Ramos (cell line): ENCODE data around the gene FNDC3B.

Experiments
- in situ Hi-C: fragments of 300-500 bp; cut with MboI; formaldehyde crosslinking; loops from one replicate; pipeline ENCODE4 v1.14.3; 2022; ENCODE audit warnings: low sequenced_read_pairs; ENCODE audit not compliant: unreplicated experiment

FNDC3B gene

DNA sequence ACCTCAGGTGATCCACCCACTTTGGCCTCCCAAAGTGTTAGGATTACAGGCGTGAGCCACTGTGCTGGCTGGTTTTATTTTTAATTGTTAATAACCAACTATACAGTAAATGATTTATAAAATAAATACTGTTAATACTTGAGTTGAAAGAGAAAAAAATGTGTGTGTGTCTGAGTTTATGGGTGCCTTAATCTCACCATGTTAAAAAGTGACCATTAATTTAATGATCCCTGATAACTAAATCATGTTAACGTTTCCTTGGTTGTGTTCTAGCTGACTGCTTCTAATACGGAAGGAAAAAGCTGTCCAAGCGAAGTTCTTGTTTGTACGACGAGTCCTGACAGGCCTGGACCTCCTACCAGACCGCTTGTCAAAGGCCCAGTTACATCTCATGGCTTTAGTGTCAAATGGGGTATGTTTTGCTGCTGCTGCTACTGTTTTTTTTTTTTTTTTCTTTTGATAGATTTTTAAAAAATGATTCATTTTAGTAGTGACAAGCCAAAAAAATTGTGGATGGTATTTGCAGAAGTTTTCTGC lies 295.4 kb downstream of the FNDC3B start:
- in situ Hi-C loops: no loop called here

DNA sequence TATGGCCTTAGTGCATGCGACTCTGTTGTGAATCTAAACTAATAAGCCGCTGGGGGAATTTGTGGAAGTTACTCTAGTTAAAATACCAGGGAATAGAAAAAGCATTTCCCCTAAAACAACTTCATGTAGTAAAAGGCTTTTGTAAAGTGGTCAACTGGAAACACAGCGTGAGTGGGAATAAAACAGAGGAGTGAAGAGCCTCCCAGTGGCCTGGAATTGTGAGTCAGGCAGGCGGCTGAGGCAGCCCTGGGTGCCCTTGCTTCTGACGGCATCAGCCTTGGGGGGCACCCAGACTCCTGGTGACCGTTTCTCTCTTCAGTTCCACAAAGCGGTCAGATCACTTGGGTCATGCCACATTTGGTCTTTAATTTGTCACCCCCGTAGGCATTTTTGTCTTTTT lies 300.5 kb downstream of the FNDC3B start:
- in situ Hi-C loops: loop anchor here (10.0 kb wide), 1 partner anchor 305 kb away; the partner anchor contains the start of gene FNDC3B

DNA sequence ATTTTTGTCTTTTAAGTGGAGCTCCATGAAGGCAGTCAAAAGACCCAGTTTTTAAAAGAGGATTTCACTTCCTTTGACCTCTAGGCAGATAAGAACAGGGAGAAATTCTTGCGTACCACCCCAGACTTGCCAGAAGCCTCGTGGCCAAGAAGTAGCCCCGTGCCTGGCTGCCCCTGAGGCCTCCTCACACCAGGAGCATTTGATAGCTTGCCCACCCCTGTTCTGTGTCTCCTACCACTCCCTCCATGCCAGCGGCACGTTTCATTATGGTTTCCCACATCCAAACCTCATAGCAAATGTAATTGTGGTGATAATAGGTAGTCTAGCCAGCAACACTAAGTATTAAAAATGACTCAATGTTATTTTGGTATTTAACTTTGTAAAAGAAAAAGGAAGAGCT lies 301.2 kb downstream of the FNDC3B start:
- in situ Hi-C loops: loop anchor here (10.0 kb wide), 1 partner anchor 306 kb away; the partner anchor contains the start of gene FNDC3B

DNA sequence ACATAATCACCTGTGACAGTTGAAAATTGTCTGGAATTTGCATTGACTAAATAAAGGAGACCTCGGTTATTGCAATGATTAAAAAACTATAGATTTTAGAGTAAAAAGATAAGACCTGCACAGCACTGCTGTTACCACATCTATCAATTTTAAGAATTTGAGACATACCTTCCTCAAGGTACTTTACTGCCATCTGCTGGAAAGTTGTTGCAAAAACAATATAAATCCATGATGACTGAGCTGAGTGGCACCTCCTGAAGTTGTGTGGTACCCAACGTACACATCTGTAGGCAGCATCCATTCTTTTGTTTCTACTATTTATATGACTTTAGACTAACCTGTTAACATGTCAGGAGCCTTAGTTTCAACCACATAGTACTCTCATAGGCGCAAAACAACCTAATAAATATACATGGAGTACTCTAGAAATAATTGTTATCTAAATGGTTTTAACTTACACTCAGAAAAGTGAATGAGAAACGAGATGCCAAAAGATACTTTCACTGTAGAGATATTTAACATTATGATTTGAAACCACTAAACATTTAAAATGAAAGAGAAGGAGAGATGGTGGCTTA lies 302.2 kb downstream of the FNDC3B start:
- in situ Hi-C loops: loop anchor here (10.0 kb wide), 1 partner anchor 307 kb away; the partner anchor contains the start of gene FNDC3B

DNA sequence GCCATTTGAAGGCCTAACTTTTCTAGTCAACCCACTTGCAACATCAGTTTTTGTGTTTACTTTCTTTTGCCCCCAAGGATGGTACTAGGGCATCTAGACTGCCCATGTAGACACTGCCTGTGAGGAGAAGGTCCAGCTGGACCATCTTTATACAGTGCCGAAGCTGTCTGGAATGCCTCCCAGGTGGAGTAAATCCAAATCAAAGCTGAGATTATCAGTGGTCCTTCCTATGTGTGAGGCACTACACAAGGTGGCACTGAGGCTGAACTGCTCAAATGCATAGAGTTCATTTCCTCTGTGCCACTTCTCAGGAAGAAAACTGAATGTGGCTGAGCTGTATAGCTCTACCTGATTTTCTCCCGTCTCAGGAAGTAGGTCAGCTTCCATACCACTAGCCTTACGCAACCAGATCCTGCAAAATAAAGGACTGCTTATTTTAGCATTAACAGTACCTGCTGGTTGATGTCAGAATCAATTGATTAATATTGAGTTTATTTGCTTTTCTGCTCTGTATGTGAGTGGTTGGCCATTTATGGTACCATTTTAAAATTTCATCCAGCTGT lies 302.8 kb downstream of the FNDC3B start:
- in situ Hi-C loops: loop anchor here (10.0 kb wide), 1 partner anchor 307 kb away; the partner anchor contains the start of gene FNDC3B

DNA sequence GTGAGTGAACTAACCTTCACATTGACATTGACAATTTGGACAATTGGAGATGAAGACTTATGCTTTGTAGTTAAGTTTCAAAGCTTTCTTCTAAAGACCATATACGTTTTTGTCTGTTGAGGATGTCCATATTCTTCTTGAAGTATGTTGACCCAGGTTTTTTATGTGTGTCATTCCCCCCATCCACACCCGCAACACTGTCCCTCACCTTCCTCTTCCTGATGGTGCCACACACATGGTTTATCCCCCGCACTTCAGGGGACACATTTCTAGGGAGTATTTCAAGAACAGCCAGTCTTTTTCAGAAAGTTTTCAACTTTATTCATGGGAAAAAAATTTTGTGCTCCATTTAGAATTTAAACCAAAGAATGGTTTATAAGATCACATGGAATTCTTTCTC lies 303.7 kb downstream of the FNDC3B start:
- in situ Hi-C loops: loop anchor here (10.0 kb wide), 1 partner anchor 308 kb away; the partner anchor contains the start of gene FNDC3B

DNA sequence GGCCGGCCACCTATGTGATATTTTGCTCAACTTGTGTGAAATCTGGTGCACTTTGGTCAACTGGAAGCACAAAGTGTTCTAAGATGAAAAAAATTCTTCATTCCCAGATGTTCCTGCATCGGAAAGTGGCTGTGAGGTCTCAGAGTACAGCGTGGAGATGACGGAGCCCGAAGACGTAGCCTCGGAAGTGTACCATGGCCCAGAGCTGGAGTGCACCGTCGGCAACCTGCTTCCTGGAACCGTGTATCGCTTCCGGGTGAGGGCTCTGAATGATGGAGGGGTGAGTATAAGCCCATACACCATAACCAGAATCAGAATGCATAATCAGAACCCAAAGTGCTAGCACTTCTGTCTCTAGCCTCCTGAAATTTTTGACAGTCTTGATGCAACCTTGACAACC lies 304.6 kb downstream of the FNDC3B start:
- in situ Hi-C loops: loop anchor here (10.0 kb wide), 1 partner anchor 309 kb away; the partner anchor contains the start of gene FNDC3B

DNA sequence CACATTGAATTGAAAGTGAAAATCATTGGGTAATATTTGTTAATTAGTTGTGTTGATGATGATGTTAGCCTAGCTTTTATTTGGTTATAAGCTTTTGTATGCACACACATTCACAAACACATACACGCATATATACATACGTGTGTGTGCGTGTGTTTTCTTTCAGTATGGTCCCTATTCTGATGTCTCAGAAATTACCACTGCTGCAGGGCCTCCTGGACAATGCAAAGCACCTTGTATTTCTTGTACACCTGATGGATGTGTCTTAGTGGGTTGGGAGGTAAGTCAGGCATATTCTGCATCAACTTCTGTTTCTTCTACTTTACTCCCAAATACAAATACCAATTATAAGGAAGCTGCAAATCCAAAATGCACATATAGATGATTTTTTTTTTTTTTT lies 306.8 kb downstream of the FNDC3B start:
- in situ Hi-C loops: loop anchor here (10.0 kb wide), 1 partner anchor 311 kb away; the partner anchor contains the start of gene FNDC3B

DNA sequence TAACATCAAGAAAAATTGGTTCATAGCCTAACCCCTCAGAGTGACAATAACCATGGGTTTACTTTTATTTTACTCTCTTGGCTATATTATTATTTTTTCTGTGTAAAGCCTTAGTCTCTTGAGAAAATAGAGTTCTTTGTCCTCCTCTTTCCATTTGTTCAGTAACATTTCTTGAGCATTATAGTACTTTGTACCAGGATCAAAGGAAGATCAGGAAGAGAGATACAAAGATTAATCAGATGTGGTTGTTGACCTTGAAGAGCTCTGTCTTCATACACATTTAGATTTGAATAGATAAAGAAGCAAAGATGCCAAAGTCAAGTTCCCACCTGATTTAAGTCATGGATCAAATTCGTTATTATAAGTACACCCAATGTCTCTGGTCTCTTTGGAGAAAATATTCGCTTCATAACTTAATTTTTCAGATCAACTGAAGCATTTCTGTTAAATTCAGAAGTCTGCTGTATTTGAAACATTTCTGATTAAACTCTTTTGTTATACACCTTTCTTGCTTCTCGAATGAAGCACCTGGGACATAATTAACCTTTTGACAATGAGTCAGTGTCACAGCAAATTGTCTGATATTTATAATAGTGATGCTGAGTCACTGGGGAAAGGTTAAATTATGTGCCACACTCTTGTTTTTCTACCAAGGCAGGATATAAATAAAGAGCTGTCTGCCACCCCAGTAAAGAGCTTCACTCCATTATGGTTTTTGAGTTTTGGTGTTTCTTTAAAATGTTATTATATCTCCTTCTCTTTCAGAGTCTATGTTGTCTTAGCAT lies 308.7 kb downstream of the FNDC3B start:
- in situ Hi-C loops: loop anchor here (10.0 kb wide), 1 partner anchor 313 kb away; the partner anchor contains the start of gene FNDC3B

DNA sequence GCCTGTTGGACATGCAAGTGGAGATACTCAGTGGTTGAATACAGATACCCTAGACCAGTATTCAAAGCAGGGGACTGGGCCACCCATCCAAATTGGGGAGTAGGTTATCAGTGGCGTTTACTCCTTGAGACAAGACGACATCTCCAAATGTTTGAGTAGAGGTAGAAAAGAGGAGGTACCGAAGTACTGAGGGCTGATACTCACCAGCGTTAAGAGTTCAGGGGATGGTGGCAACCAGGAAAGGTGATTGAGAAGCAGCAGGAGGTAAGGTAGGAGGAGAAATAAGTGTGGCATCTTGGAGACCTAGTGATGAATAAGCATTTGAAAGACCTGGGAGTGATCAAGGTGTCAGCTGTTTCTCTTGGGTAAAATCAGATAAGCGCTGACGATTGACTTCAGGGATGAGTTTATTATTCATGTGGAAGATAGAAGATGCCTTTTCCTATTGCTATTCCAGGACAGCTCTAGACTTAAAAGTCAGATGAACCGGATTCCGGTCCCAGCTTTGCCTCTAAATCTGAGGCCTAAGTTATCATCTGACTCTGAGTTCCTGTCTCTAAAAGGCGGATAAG lies 312.6 kb downstream of the FNDC3B start:
- in situ Hi-C loops: no loop called here

DNA sequence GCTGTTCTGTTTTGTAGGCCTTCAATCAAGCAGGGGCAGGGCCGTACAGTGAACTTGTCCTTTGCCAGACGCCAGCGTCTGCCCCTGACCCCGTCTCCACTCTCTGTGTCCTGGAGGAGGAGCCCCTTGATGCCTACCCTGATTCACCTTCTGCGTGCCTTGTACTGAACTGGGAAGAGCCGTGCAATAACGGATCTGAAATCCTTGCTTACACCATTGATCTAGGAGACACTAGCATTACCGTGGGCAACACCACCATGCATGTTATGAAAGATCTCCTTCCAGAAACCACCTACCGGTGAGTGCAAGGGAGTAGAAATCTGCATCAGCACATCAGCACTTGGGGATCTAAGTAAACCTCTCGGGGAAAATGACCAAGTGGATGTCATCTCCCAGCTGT lies 313.4 kb downstream of the FNDC3B start:
- in situ Hi-C loops: no loop called here

DNA sequence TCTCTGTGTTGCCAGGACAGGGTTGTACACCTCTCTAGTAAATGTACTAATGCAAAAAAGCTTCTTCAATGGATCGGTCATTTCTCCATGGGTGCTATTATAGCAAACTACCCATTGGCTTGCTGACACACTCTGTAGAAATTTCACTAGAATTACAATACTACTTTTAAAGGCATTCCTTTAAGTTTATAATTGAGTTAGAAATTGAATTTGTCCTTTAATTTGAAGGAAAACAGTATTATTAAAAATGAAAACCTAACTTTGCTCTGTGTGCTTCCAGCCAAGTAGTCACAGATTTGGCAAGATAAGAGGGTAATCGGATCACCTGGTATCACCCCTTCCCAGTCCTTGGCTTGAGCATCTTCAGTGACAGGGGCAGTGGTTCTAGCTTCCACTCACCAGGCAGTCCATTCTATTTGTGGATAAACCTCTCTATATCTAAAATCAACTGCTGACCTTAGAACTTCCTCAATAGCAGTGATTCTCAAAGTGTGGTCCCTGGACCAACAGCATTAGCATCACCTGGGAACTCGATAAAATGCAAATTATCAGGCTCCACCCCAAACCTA lies 315.6 kb downstream of the FNDC3B start:
- in situ Hi-C loops: no loop called here

DNA sequence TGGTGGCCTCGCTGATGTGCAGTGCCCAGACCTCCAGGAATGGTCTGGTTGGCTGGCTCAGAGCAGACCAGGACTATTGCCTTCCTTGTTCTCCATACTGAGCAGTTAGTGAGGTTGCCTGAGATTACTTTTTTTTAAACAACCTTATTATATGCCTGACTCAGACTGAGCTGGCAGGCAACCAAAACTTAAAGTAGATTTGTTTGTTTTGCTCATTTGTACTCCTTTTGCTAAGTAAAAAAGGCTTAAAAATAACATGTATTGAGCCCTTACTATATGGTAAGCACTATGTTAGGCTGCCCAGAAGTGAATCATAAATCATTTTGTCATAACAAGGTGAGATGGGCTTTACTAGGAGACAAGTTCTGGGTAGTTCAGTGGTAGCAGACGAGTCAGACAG lies 316.5 kb downstream of the FNDC3B start:
- in situ Hi-C loops: no loop called here

DNA sequence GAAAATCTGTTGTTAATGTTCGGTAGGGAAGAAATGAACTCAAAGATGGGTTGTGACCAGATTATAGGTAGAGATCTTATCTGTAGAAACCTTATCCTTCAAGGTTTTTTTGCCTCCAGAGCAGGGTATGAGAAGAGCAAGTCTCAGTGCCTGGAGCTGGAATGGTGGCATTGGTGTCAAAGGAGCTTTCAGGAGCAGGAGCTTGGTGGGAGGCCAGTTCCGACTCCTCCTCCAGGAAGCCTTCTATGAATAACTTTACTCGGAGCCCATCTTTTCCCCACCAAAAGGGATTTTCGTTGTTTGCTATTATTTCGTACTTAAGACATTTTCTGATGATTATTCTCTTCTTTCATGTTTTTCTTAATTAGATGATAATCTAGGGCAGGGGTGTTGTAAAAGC lies 317.0 kb downstream of the FNDC3B start:
- in situ Hi-C loops: no loop called here

DNA sequence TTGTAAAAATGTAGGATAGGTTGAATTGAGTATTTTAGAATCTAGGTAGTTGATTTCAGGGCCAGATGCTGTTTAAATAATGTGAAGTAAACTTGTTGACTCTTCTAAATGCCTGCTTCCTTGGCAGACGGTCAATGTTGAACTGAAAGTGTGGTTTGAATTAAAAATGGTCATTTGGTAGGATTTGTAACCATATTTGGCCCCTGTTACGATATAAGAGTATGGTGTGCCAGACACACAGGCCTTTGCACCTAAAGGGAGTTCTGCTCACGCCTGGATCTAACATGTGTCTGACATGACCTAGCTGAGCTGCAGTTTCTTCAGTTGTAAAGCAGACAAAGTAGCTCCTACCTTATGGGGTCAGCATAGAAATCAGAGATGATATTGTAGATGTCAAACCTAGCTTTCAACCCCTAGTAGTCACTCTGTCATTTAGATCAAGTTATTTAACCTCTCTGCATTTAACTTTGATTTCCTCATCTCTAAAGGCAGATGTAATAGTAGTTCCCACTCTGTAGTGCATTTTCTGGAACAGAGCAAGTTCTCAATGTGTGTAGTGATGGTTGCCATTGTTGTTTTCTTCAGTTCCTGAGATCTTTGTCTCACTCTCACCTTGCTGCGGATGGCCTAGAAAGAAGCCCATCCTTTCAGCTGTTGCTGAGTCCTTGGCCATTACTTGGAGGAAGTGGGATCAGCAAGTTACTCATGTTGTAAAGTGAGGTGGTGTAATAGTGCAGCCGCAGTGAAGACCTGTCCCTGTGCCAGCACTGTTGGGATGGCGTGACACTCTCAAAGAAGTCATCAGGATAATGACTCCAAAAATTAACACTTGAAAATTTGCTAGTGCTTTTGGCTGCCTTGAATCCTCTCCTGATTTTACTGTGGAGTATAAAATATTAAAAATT lies 318.7 kb downstream of the FNDC3B start:
- in situ Hi-C loops: no loop called here

DNA sequence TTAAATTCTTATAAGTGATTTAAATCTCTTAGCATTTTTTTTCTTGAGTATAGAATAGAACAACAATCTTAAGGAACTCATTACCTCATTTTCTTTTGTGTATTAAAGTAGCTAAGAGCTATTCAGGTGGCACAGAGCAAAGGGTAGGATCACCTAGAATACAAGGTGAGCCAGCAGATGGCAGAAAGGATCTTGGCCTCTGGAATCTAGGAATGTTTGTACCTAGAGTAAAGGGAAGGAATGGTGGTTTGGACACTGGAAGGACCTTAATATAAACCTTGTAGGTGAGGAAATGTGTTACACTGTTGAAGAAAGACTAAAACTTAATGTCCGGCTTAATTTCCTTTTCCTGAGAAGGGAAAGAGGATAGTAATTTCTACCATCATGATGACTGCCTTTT lies 319.9 kb downstream of the FNDC3B start:
- in situ Hi-C loops: no loop called here

DNA sequence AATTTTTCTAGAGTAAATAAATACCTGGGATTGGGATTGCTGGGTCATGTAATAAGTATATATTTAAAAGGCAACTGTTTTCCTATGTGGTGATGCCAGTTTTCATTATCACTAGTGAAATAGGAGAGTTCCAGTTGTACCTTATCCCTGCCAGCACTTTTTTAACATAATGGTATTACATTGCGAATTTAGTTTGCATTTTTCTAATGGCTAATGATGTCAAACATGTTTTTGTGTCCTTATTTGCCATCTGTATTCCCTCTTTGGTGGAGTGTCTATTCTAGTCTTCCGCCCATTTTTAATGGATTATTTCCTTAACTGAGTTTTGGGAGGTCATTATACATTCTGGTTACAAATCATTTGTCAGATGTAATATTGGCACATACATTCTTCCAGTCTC lies 320.6 kb downstream of the FNDC3B start:
- in situ Hi-C loops: no loop called here

DNA sequence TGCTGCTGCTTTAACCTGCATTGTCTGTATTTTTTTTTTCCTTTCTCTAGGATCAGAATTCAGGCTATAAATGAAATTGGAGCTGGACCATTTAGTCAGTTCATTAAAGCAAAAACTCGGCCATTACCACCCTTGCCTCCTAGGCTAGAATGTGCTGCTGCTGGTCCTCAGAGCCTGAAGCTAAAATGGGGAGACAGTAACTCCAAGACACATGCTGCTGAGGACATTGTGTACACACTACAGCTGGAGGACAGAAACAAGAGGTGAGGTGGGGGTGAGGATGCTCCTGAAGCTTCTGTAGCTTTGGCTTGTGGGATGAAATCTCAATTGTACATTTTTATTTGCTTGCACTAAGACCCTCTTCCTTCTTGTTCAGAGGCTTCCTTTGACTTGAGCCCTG lies 323.2 kb downstream of the FNDC3B start:
- in situ Hi-C loops: no loop called here

DNA sequence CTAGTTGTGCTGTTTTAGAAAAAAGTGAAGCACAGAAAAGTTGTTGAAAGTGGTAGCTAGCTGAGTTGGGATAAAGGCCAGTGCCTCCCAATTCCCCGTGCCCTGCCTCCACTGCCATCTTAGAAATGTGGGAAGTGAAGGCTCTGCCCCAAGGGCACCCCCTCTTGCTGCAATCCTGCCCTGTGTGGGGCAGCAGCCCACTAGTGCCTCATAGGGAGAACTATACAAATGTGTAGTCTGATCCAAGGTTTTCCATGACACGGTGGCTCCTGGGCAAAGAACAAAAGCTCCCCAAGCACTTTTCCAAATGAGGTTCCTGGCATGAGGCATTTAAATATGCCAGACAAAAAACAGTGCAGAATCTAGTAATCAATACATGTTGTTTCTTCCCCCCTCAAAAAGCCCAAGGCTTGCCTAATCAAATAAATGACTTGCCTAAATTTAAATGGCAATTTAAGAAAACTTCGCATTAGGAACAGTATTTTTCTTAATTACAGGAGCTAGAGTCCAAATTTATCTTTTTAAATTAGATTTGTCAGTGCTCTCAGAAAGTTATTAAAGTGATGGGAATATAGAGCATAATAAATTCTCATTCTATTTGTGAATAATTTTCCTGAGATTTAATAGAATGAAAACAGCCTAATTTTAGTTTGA lies 325.1 kb downstream of the FNDC3B start:
- in situ Hi-C loops: no loop called here
